ENCODE results near the gene GARIN3. TPM values are rescaled to one million over a fixed set of nuclear protein-coding genes. Genes with fewer than 3 reads are reported as not detected.

Gene GARIN3
- total RNA-seq, 1 experiment from 2014 or later, result not detected

DNA sequence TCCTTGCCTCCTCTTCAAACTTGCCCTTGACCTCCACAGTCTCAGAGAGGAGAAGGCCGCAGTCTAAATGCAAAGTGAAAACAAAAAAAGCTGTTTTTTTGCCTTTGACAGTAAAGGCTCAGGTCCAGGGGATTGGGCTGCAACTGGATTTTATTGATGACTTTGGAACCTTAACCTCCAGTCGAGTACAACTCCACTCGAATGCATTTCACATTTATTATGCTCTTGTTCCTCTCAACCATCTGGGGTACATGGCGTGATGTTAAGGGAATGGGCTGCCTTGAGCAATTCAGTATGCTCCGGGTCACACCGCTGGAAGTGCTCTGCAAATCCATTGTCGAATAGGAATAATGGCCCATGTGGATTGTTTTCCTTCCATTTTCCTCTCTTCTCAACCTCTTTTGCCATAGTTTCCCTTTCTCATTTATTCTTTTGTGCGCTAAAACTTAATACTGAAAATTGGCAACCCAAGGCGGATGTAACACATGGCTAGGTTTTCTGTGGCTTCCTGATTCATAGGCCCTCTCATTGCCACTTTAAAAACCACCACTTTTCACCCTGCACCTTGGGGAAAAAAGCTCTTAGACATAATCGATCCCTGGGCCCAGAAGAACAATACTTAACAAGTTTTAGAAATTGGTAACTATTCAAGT, 48.9 kb upstream of the GARIN3 start:
- Histone ChIP-seq H2AK5ac (ENCODE audit: insufficient read length, low read length) (no peak overlapping the region), H2AFZ (ENCODE audit: low read length) (no peak overlapping the region), H2BK20ac (ENCODE audit: low read depth, low read length, poor library complexity, severe bottlenecking) (no peak overlapping the region), H4K8ac (replicated peaks; ENCODE audit: insufficient read length, low read depth, low read length) (no peak overlapping the region), H3K23ac (ENCODE audit: insufficient read length, low read depth, low read length) (no peak overlapping the region), H3K9me3 (ENCODE audit: control insufficient read depth, low read depth, low read length) (no peaks in the 10 kb centered on the region), H3K56ac (ENCODE audit: insufficient read length, low read depth, low read length) (no peak overlapping the region), H4K20me1 (ENCODE audit: control insufficient read depth, insufficient read depth, insufficient read length) (no peaks in the 10 kb centered on the region), H3K18ac (ENCODE audit: insufficient read length, low read depth, low read length) (no peak overlapping the region), H3K23me2 (ENCODE audit: insufficient read length, low read depth, low read length, poor library complexity, severe bottlenecking) (no peaks in the 10 kb centered on the region), H3K9ac (ENCODE audit: extremely low read depth, insufficient read length, low read length) (no peak overlapping the region), H3K4me1 (ENCODE audit: insufficient read depth, low read length) (no peaks in the 10 kb centered on the region), H3T11ph (ENCODE audit: low read length) (no peak overlapping the region), H2BK15ac (ENCODE audit: low read depth, low read length) (no peak overlapping the region), H3K4ac (ENCODE audit: low read depth, low read length) (no peak overlapping the region), H3K14ac (ENCODE audit: insufficient read depth, low read length) (no peak overlapping the region), H2BK5ac (ENCODE audit: insufficient read length, low read length) (no peak overlapping the region), H4K5ac (ENCODE audit: insufficient read length, low read depth, low read length) (no peak overlapping the region), H4K91ac (ENCODE audit: insufficient read length, low read depth, low read length) (no peak overlapping the region), H3K27me3 (ENCODE audit: insufficient read depth, low read length) (no peaks in the 10 kb centered on the region), H3K4me2 (ENCODE audit: insufficient read depth, insufficient read length, low read length) (no peak overlapping the region), H3K27ac (ENCODE audit: insufficient read length, low read depth, low read length) (no peak overlapping the region), H3K79me1 (ENCODE audit: insufficient read depth, low read depth, low read length, poor library complexity, severe bottlenecking) (no peaks in the 10 kb centered on the region), H2BK120ac (ENCODE audit: low read depth, low read length, poor library complexity, severe bottlenecking) (no peak overlapping the region), H3K79me2 (ENCODE audit: insufficient read depth, low read length) (0 out of 2 replicates have a peak, but pooled peaks cover 1% of the 10 kb centered on the region), H2BK12ac (ENCODE audit: insufficient read length, low read depth, low read length) (no peak overlapping the region)
- Mint-ChIP-seq H3K36me3 (ENCODE audit: insufficient read depth in 1 of 3, low read depth in 3 of 3) (no peaks in the 10 kb centered on the region), H3K27ac (no peak overlapping the region), H3K9me3 (no peaks in the 10 kb centered on the region), H3K4me3 (no peak overlapping the region), H3K4me1 (peaks cover 2 to 4% of the 10 kb centered on the region in 2 experiments; a peak in 1 of 4 replicates), H3K27me3 (ENCODE audit: low read depth) (no peaks in the 10 kb centered on the region; the same call in 1 of the 2 replicates)
- TF ChIP-seq, protein P1, sequence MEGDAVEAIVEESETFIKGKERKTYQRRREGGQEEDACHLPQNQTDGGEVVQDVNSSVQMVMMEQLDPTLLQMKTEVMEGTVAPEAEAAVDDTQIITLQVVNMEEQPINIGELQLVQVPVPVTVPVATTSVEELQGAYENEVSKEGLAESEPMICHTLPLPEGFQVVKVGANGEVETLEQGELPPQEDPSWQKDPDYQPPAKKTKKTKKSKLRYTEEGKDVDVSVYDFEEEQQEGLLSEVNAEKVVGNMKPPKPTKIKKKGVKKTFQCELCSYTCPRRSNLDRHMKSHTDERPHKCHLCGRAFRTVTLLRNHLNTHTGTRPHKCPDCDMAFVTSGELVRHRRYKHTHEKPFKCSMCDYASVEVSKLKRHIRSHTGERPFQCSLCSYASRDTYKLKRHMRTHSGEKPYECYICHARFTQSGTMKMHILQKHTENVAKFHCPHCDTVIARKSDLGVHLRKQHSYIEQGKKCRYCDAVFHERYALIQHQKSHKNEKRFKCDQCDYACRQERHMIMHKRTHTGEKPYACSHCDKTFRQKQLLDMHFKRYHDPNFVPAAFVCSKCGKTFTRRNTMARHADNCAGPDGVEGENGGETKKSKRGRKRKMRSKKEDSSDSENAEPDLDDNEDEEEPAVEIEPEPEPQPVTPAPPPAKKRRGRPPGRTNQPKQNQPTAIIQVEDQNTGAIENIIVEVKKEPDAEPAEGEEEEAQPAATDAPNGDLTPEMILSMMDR (conservative IDR thresholded peaks at IDR 0.05), result no peak
- no CpG with 5 or more reads among the region's 10 CpGs for WGBS (ENCODE audit: extremely low coverage, insufficient read length, low lambda C conversion rate)
- DNase-seq, result no peak

Measured in H9 (cell line).